Neural cell (in vitro differentiated cells): ENCODE measurements around the gene BTBD1. TPM values are rescaled to one million over a fixed set of nuclear protein-coding genes. Genes with fewer than 3 reads are reported as not detected.
A peak's percentile ranks its signal among the peaks of the same experiment; 100 is the strongest.

Experiments used
- H2AFZ ChIP-seq: fragments of 200-600, 300-800 bp; sonication (generic), shearing (Covaris generic); 2 replicates; pipeline ENCODE4 v1.6.0; 2014; ENCODE audit warnings: low read depth, mild to moderate bottlenecking, antibody characterized with exemption, low read length, moderate library complexity
- H3F3A ChIP-seq: fragments of 200-600 bp; shearing (Covaris generic); 2 replicates; pipeline ENCODE4 v1.6.1; 2016; ENCODE audit warnings: mild to moderate bottlenecking, moderate library complexity, mixed read lengths, antibody characterized with exemption, low read length; ENCODE audit not compliant: insufficient read depth, poor library complexity, severe bottlenecking
- H3K27ac ChIP-seq: fragments of 200-600, 300-800 bp; sonication (generic), shearing (Covaris generic); 2 replicates; pipeline ENCODE4 v1.5.1; 2014; ENCODE audit warnings: mild to moderate bottlenecking, low read length, moderate library complexity
- H3K27me3 ChIP-seq: fragments of 300-800, 200-600 bp; sonication (generic), shearing (Covaris generic); 2 replicates; pipeline ENCODE4 v1.6.0; 2014; ENCODE audit warnings: mild to moderate bottlenecking, low read depth, low read length, moderate library complexity; ENCODE audit not compliant: insufficient read depth
- H3K36me3 ChIP-seq: fragments of 300-800, 200-600 bp; sonication (generic), shearing (Covaris generic); 2 replicates; pipeline ENCODE4 v1.5.1; 2014; ENCODE audit warnings: mild to moderate bottlenecking, antibody characterized with exemption, low read length, moderate library complexity; ENCODE audit not compliant: insufficient read depth
- H3K4me2 ChIP-seq: fragments of 300-800, 200-600 bp; sonication (generic), shearing (Covaris generic); 2 replicates; pipeline ENCODE4 v1.6.0; 2014; ENCODE audit warnings: mild to moderate bottlenecking, low read length
- H3K4me3 ChIP-seq: fragments of 300-800, 200-600 bp; sonication (generic), shearing (Covaris generic); 2 replicates; pipeline ENCODE4 v1.5.1; 2014; ENCODE audit warnings: mild to moderate bottlenecking, low read length, moderate library complexity
- H3K79me2 ChIP-seq: fragments of 200-600 bp; shearing (Covaris generic); replicated peaks from 2 replicates; pipeline ENCODE4 v1.6.0; 2014; ENCODE audit warnings: mild to moderate bottlenecking, low read length, moderate library complexity; ENCODE audit not compliant: insufficient read depth
- H3K9ac ChIP-seq: fragments of 300-800, 200-600 bp; sonication (generic), shearing (Covaris generic); 2 replicates; pipeline ENCODE4 v1.6.1; 2016; ENCODE audit warnings: mild to moderate bottlenecking, low read length, mixed read lengths
- H3K9me2 ChIP-seq: fragments of 200-600 bp; shearing (Covaris generic); 2 replicates; pipeline ENCODE4 v1.6.1; 2016; ENCODE audit warnings: mild to moderate bottlenecking, low read length, mixed read lengths; ENCODE audit not compliant: insufficient read depth
- H3K9me3 ChIP-seq: fragments of 200-600, 300-800 bp; sonication (generic), shearing (Covaris generic); 2 replicates; pipeline ENCODE4 v1.6.1; 2016; ENCODE audit warnings: mild to moderate bottlenecking, mixed run types, low read length, moderate library complexity, mixed read lengths
- H4K20me1 ChIP-seq: fragments of 200-600 bp; shearing (Covaris generic); 2 replicates; pipeline ENCODE4 v1.6.1; 2016; ENCODE audit warnings: mild to moderate bottlenecking, mixed run types; ENCODE audit not compliant: insufficient read depth
- CTCF ChIP-seq: fragments of 450-650 bp; IDR thresholded peaks from 2 replicates; pipeline ENCODE4 v1.5.1; 2014; ENCODE audit warnings: antibody characterized with exemption, mild to moderate bottlenecking, moderate library complexity; ENCODE audit not compliant: poor library complexity, severe bottlenecking
- EP300 ChIP-seq: fragments of 450-650 bp; conservative IDR thresholded peaks from 2 replicates; pipeline ENCODE4 v1.6.1; 2014; ENCODE audit warnings: antibody characterized with exemption, mild to moderate bottlenecking, moderate library complexity; ENCODE audit not compliant: poor library complexity, severe bottlenecking
- EZH2 ChIP-seq: fragments of 200-600, 300-800 bp; shearing (Covaris generic), sonication (generic); IDR thresholded peaks from 2 replicates; pipeline ENCODE4 v1.6.1; 2014; ENCODE audit warnings: antibody characterized with exemption, low read length, borderline replicate concordance, mild to moderate bottlenecking; ENCODE audit not compliant: insufficient read depth, poor library complexity, severe bottlenecking
- MXI1 ChIP-seq: fragments of 450-650 bp; conservative IDR thresholded peaks from 2 replicates; pipeline ENCODE4 v1.6.1; 2014; ENCODE audit warnings: antibody characterized with exemption, mild to moderate bottlenecking; ENCODE audit not compliant: poor library complexity, severe bottlenecking
- POLR2AphosphoS5 ChIP-seq: IDR thresholded peaks from 2 replicates; pipeline ENCODE4 v1.6.1; 2012
- RAD21 ChIP-seq: fragments of 450-650 bp; conservative IDR thresholded peaks from 2 replicates; pipeline ENCODE4 v1.6.1; 2014; ENCODE audit warnings: antibody characterized with exemption, mild to moderate bottlenecking, moderate library complexity
- REST ChIP-seq: IDR thresholded peaks from 2 replicates; pipeline ENCODE4 v1.6.1; 2012; ENCODE audit warnings: borderline replicate concordance
- SMC3 ChIP-seq: fragments of 450-650 bp; conservative IDR thresholded peaks from 2 replicates; pipeline ENCODE4 v1.6.1; 2014; ENCODE audit warnings: antibody characterized with exemption, mild to moderate bottlenecking, moderate library complexity; ENCODE audit not compliant: poor library complexity
- TAF1 ChIP-seq: IDR thresholded peaks from 2 replicates; pipeline ENCODE4 v1.6.1; 2012; ENCODE audit warnings: low read depth
- polyA plus RNA-seq: library from polyadenylated mRNA; depleted of rRNA; stranded (reverse); fragments of >200 nt; gene quantifications from 2 replicates; pipeline ENCODE4 v1.2.3, GENCODE V29; 2014

The BTBD1 gene
- polyA plus RNA-seq, 1 donor from 2014 or later: 153 TPM

- Histone ChIP-seq H4K20me1 (no peaks in the 10 kb centered on the region), H2AFZ (peak overlapping the region; percentile 90), H3K4me2 (peak overlapping the region; percentile 53), H3K9me2 (no peaks in the 10 kb centered on the region), H3K36me3 (no peaks in the 10 kb centered on the region), H3K27ac (peak overlapping the region; percentile 93), H3K9me3 (no peaks in the 10 kb centered on the region), H3K79me2 (peaks cover 17% of the 10 kb centered on the region), H3K9ac (peak overlapping the region; percentile 96), H3F3A (peaks cover 4% of the 10 kb centered on the region), H3K27me3 (no peaks in the 10 kb centered on the region), H3K4me3 (peak overlapping the region; percentile 92)
- TF ChIP-seq SMC3 (no peak), CTCF (no peak), EZH2 (no peak), REST (no peak), MXI1 (no peak), POLR2AphosphoS5 (no peak), EP300 (no peak), TAF1 (no peak), RAD21 (no peak)
Measured at GRCh38 chr15:83012076-83012426, 55.0 kb downstream of the BTBD1 start.

- no peak for TF ChIP-seq EP300
- peak; percentile 83 for TF ChIP-seq CTCF
- peak; percentile 74 for TF ChIP-seq MXI1
- peak; percentile 49 for TF ChIP-seq RAD21
- peak; percentile 90 for TF ChIP-seq POLR2AphosphoS5
- peak; percentile 66 for TF ChIP-seq REST
- TF ChIP-seq SMC3: peak; percentile 6
- no peak for TF ChIP-seq EZH2
- TF ChIP-seq TAF1: peak; percentile 63
- Histone ChIP-seq H3F3A (peaks cover 4% of the 10 kb centered on the region), H3K4me2 (peak within 1 kb of the TSS; percentile 79), H3K79me2 (peaks cover 17% of the 10 kb centered on the region), H3K36me3 (no peaks in the 10 kb centered on the region), H3K9me3 (no peaks in the 10 kb centered on the region), H3K9ac (peak within 1 kb of the TSS; percentile 96), H3K27me3 (no peaks in the 10 kb centered on the region), H4K20me1 (no peaks in the 10 kb centered on the region), H3K27ac (peak within 1 kb of the TSS; percentile 93), H3K4me3 (peak within 1 kb of the TSS; percentile 92), H2AFZ (peak within 1 kb of the TSS; percentile 90), H3K9me2 (no peaks in the 10 kb centered on the region)
Measured at GRCh38 chr15:83011271-83012075, 55.6 kb downstream of the BTBD1 start, which contains the start of gene C15orf40. Gene C15orf40, minus strand, starts transcription at chr15:83011639. Its CDS starts 32 bp downstream, at chr15:83011607.
